Activated B cell treated with CpG ODN at 0.5 μM for 24 hours (primary cell): ENCODE measurements around the gene PLD2. TPM values are rescaled to one million over a fixed set of nuclear protein-coding genes. Genes with fewer than 3 reads are reported as not detected.
A peak's percentile ranks its signal among the peaks of the same experiment; 100 is the strongest.

Source experiments
- ATAC-seq: fragments of 200-7000 bp; cut with Tn5 transposase; one replicate; pipeline ENCODE4 v1.10.0; 2021; ENCODE audit warnings: low read depth, mild to moderate bottlenecking, moderate library complexity
- CTCF ChIA-PET: fragments of 350-600 bp; sonication (Branson Sonifier 250); formaldehyde crosslinking; loops from one replicate; lab custom pipeline; 2021; ENCODE audit warnings: antibody characterized with exemption; lab: Charles Lee
- POLR2A ChIA-PET: fragments of 350-600 bp; sonication (Branson Sonifier 250); formaldehyde crosslinking; loops from one replicate; lab custom pipeline; 2021; ENCODE audit warnings: antibody characterized with exemption; lab: Charles Lee
- DNase-seq: peaks from one replicate; pipeline ENCODE4 v3.0.0; 2022
- H3K27ac Mint-ChIP-seq: one replicate; pipeline ENCODE4 v1.8.0; 2020; ENCODE audit warnings: mixed read lengths
- H3K27me3 Mint-ChIP-seq: one replicate; pipeline ENCODE4 v1.8.0; 2021; ENCODE audit warnings: mixed read lengths
- H3K36me3 Mint-ChIP-seq: one replicate; pipeline ENCODE4 v1.8.0; 2021; ENCODE audit warnings: low read depth, mixed read lengths
- H3K4me1 Mint-ChIP-seq: one replicate; pipeline ENCODE4 v1.8.0; 2021; ENCODE audit warnings: mixed read lengths
- H3K4me3 Mint-ChIP-seq: one replicate; pipeline ENCODE4 v1.8.0; 2020; ENCODE audit warnings: mild to moderate bottlenecking, mixed read lengths
- H3K9me3 Mint-ChIP-seq: one replicate; pipeline ENCODE4 v1.8.0; 2020; ENCODE audit warnings: mixed read lengths
- intact Hi-C: fragments of 100-400 bp; cut with micrococcal nuclease; formaldehyde crosslinking; loops from one replicate; pipeline ENCODE4 v1.15.1; 2024
- total RNA-seq: library from RNA; stranded (reverse); gene quantifications from 2 replicates; pipeline ENCODE4 v1.2.3, GENCODE V29; 2022
- TF ChIP-seq, protein P1 (sequence below): fragments of 200-600 bp; IDR thresholded peaks from one replicate; pipeline ENCODE4 v1.8.0; 2022; ENCODE audit warnings: antibody characterized with exemption, mild to moderate bottlenecking

PLD2 gene
- total RNA-seq, 1 donor from 2014 or later: 54.3 TPM

DNA sequence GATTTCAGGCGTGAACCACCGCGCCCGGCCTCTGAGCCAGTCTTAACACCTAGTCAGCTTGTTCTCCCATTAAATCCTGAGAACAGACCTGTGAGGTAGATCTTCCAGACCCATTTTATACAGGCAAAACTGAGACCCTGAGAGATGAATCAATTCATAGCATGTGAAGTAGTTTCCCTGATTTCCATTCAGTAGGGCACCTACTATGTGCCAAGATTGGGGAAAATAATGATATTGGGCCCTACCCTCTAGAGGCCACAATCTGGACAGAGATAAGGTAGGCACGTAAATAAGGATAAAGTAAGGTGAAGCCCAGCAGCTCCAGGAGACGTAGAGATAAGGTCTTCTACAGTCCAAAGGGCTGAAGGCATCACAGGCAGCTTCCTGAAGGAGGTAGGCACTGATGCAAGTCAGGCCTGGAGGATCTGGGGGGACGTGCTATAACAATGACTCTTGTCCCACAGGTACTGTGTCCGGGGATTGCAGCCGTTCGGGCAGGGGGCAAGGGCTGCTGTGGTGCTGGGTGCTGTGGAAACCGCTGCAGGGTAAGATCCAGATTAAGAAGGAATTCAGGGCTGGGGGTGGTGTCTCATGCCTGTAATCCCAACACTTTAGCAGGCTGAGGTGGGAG, 26.5 kb upstream of the PLD2 start:
- Mint-ChIP-seq H3K9me3 (no peaks in the 10 kb centered on the region), H3K4me3 (no peak overlapping the region), H3K27me3 (peaks cover 31% of the 10 kb centered on the region), H3K4me1 (peaks cover 3% of the 10 kb centered on the region), H3K36me3 (no peaks in the 10 kb centered on the region), H3K27ac (no peak overlapping the region)
- CTCF ChIA-PET: no interaction called here
- ATAC-seq (no peak), DNase-seq (no peak)
- POLR2A ChIA-PET: interaction anchor here (0.7 kb wide), 1 partner anchor 9 kb away, joined by 3 read pairs; no protein-coding TSS in a partner anchor
- TF ChIP-seq, protein P1, sequence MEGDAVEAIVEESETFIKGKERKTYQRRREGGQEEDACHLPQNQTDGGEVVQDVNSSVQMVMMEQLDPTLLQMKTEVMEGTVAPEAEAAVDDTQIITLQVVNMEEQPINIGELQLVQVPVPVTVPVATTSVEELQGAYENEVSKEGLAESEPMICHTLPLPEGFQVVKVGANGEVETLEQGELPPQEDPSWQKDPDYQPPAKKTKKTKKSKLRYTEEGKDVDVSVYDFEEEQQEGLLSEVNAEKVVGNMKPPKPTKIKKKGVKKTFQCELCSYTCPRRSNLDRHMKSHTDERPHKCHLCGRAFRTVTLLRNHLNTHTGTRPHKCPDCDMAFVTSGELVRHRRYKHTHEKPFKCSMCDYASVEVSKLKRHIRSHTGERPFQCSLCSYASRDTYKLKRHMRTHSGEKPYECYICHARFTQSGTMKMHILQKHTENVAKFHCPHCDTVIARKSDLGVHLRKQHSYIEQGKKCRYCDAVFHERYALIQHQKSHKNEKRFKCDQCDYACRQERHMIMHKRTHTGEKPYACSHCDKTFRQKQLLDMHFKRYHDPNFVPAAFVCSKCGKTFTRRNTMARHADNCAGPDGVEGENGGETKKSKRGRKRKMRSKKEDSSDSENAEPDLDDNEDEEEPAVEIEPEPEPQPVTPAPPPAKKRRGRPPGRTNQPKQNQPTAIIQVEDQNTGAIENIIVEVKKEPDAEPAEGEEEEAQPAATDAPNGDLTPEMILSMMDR: no peak
- intact Hi-C loops: no loop called here

DNA sequence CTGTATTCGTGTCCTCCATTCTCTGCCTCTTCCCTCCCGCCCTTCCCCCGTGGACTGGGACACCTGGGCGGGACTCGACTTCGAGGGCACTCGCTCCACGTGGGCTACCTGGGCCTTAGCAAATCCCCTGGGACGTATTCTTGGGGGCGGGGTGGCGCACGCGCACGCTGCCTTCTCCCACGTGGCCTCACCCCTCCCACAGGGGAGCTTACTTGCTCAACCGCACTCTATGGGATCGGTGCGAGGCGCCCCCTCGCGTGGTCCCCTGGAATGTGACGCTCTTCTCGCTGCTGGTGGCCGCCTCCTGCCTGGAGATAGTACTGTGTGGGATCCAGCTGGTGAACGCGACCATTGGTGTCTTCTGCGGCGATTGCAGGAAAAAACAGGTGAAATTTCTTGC, 24.3 kb upstream of the PLD2 start:
- DNase-seq: no peak
- ChIA-PET CTCF (no interaction called here), POLR2A (no interaction called here)
- ATAC-seq: no peak
- Mint-ChIP-seq H3K4me1 (peaks cover 10% of the 10 kb centered on the region), H3K27ac (no peak overlapping the region), H3K36me3 (no peaks in the 10 kb centered on the region), H3K4me3 (no peak overlapping the region), H3K9me3 (no peaks in the 10 kb centered on the region), H3K27me3 (peaks cover 37% of the 10 kb centered on the region)
- TF ChIP-seq, protein P1: no peak
- intact Hi-C loops: no loop called here

GRCh38 chr17:4785311-4786105, 21.4 kb upstream of the PLD2 start:
- no peaks in the 10 kb centered on the region for H3K9me3 Mint-ChIP-seq
- peaks cover 36% of the 10 kb centered on the region for H3K27me3 Mint-ChIP-seq
- no peak for ATAC-seq
- intact Hi-C loops: loop anchor here (1.0 kb wide), 1 partner anchor 75 kb away; the partner anchor contains the start of gene ARRB2
- H3K36me3 Mint-ChIP-seq: no peaks in the 10 kb centered on the region
- peak overlapping the region; percentile 28 for H3K4me3 Mint-ChIP-seq
- TF ChIP-seq, protein P1: no peak
- ChIA-PET CTCF (no interaction called here), POLR2A (no interaction called here)
- H3K4me1 Mint-ChIP-seq: peaks cover 14% of the 10 kb centered on the region
- no peak overlapping the region for H3K27ac Mint-ChIP-seq
- no peak for DNase-seq

GRCh38 chr17:4786106-4786511, 20.8 kb upstream of the PLD2 start, which contains the start of gene VMO1:
VMO1 (minus strand) TSS chr17:4786364; CDS start chr17:4786352, 12 bp downstream.
- peaks cover 36% of the 10 kb centered on the region for H3K27me3 Mint-ChIP-seq
- H3K36me3 Mint-ChIP-seq: no peaks in the 10 kb centered on the region
- H3K27ac Mint-ChIP-seq: no peak within 1 kb of the TSS
- ATAC-seq (no peak), DNase-seq (no peak)
- peaks cover 17% of the 10 kb centered on the region for H3K4me1 Mint-ChIP-seq
- POLR2A ChIA-PET: no interaction called here
- CTCF ChIA-PET: no interaction called here
- intact Hi-C loops: no loop called here
- peak within 1 kb of the TSS; percentile 28 for H3K4me3 Mint-ChIP-seq
- TF ChIP-seq, protein P1: no peak
- H3K9me3 Mint-ChIP-seq: no peaks in the 10 kb centered on the region

GRCh38 chr17:4786516-4786915, 20.4 kb upstream of the PLD2 start:
- Mint-ChIP-seq H3K9me3 (no peaks in the 10 kb centered on the region), H3K36me3 (no peaks in the 10 kb centered on the region), H3K27ac (no peak overlapping the region), H3K4me3 (no peak overlapping the region), H3K4me1 (peaks cover 19% of the 10 kb centered on the region), H3K27me3 (peaks cover 36% of the 10 kb centered on the region)
- DNase-seq (no peak), ATAC-seq (no peak)
- intact Hi-C loops: no loop called here
- CTCF ChIA-PET: no interaction called here
- POLR2A ChIA-PET: interaction anchor here (0.9 kb wide), 1 partner anchor 113 kb away, joined by 3 read pairs; the partner anchor contains the start of gene C17orf107
- TF ChIP-seq, protein P1: no peak
